GM19043 (cell line): ENCODE results near the gene GYPC.

Experiments
- ATAC-seq: cut with Tn5 transposase; IDR thresholded peaks from one replicate; pipeline ENCODE4 v1.9.1; 2021; ENCODE audit warnings: low read depth; ENCODE audit not compliant: unreplicated experiment

The GYPC gene

DNA sequence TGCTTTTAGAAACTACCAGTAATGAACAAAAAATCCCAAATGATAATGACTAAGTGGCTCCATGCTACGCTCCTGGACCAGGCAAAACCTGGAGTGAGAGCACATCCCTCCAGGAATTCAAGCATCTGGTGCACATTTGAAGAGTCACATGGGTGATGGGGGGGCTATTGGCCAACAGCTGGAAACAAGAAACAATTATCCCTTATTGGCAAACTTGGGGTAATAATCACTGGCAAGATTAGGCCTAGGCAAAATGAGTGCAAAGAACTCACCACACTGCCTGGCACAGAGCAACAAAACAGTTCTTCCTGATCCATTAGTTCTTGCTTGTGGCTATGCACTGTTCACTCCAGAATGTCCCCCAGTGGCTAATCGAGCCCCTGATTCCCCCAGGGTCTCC is 66.1 kb downstream of the GYPC start:
- ATAC-seq, result no peak

DNA sequence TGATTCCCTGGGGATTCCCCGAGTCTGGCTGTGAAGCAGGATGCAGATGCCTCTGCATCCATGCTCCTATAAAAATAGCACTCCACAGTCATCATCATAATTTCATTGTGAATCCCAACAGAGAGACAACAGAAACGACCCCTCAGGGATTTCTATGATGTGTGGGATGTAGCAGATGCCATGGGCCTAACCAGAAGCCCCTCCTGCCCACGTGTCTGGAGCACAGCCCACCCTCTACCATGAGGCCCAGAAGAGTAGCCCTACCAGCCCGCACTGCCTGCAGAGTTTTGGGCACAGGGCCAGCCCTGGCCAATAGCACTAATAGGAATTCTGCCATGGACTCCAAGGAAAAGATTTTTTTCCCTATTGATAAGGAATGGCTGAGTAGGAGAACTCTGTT is 66.6 kb downstream of the GYPC start:
- ATAC-seq, result no peak

DNA sequence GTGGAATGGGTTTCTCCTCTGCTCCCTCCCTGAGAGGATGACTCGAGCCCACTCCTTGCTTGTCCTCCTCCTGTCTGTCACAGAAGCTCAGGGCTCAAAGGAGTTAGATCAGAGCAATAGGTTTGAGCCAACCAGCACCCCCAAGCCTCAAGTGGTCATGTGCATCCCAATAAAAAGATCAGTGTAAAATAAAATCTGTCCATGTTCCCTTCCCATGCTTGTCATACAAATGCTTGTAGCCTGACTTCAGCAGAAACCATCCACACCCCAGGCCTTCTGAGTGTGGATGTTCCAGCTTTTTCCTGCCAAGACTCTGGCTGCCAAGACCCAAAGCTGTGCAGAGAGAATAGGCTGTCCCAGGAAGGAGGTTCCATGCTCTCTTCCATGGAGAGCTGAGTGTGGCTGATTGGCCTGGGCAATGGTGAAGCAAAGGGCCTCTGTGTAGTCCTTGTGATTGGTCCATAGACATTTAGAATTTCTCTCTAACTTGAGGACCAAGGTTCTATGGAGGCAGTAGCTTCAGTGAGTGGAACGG is 67.4 kb downstream of the GYPC start:
- ATAC-seq, result no peak

DNA sequence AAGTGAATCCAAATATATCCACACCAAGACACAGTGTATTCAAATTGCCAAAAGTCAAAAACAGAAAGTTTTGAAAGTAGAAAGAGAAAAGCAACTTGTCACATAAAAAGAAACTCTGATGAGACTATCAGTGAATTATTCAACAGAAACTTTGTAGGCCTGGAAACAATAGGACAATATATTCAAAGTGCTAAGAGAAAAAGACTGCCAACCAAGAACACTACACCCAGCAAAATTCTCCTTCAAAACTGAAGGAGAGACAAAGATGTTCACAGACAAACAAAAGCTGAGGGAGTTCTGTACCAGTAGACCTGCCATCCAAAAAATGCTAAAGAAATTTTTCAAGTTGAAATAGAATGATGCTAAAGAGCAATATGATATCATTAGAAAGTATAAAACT is 69.6 kb downstream of the GYPC start:
- ATAC-seq, result no peak

DNA sequence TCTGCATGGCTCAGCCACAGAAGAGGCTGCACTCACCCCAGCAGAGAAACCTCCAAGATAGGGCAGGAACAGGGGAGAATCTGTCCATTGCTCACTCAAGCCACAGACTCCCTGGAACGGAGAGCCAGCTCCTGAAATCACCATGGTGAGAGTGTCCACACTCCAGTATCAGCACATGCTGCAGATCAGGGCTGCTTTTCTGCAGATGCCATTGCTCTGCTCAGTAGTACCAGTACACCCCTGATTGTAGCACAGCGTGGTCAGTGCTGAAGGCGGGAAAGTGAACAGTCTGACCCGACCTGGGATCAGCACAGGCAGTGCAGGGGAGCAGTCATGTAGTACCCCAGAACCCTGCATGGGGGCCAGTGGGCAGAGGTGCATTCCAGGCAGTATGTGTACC is 73.9 kb downstream of the GYPC start:
- ATAC-seq, result no peak

DNA sequence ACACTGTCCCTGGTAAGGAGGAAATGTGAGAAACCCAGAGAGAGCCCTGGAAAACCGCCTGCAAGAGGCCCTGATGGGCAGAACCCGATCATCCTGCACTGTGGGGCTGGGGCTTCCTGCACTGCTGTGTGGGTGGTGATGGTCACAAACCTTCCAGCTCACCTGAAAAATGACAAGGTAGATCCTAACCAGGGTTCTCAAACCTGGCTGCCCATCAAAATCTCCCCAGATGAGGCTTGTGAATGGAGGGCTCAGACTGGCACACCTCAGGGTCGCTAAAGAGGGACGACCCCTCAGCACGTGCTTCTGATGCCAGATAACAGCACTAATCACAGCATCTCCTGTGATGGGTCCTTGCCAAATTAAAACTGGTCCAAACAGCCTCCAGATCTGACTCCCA is 74.7 kb downstream of the GYPC start:
- ATAC-seq, result no peak

DNA sequence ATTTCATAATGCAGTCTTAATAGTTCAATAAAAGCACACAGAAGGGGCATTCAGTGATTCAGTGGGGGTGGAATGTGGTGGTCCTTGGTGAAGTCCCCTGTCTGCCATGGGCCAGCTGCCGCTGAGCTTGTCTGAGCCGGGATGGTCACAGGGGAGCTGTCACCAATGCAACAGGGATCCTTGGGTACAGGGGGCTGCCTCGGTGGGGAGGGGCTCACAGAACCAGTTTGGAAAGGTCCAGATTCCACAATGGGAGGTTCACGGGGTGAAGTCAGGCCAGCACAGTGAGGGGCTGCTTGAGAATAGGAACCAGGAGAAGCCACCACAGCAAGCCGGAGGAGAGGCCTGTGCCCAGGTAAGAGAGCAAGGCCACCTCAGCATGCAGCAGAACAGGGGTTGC is 75.4 kb downstream of the GYPC start:
- ATAC-seq, result no peak

DNA sequence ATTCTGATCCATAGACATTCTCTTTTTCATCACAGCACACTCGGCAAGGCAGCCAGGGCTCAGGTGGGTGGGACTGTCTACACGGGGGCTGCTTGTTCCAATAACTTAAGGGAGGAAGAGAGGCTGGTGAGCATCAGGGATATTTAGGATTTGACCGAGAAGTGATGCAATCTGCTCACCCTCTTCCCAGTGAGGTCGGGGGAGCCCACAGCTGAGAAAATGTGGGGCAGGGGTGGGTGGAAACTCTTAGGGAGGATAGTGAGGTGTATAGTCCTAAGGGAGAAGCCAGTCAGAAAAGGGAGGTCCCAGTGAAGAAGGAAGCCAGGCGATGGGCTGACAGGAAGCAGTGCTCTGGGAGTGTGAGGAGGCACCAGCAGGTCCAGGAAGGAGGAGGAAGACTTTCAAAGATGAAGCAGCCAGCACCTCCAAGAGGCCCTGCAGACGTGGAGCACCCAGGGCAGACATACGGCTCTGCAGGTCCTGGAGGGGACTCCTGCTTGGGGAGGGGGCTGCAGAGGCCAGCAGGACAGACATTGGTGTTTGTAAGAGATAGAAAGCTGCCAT is 76.8 kb downstream of the GYPC start:
- ATAC-seq, result no peak

DNA sequence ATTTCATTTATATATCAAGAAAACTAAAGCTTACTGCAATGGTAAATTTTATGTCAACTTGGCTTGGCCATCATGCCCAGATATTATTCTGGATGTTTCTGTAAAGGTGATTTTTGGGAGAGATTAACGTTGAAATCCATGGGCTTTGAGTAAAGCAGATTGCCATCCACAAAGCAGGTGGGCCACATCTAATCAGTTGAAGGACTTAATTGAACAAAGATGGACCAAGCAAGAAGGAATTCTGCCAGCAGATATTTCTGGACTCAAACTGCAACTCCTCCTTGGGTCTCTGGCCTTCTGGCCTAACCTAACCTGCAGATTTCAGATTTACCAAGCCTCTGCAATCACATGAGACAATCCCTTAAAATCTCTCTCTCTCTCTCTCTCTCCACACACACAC is 77.8 kb downstream of the GYPC start:
- ATAC-seq, result no peak

DNA sequence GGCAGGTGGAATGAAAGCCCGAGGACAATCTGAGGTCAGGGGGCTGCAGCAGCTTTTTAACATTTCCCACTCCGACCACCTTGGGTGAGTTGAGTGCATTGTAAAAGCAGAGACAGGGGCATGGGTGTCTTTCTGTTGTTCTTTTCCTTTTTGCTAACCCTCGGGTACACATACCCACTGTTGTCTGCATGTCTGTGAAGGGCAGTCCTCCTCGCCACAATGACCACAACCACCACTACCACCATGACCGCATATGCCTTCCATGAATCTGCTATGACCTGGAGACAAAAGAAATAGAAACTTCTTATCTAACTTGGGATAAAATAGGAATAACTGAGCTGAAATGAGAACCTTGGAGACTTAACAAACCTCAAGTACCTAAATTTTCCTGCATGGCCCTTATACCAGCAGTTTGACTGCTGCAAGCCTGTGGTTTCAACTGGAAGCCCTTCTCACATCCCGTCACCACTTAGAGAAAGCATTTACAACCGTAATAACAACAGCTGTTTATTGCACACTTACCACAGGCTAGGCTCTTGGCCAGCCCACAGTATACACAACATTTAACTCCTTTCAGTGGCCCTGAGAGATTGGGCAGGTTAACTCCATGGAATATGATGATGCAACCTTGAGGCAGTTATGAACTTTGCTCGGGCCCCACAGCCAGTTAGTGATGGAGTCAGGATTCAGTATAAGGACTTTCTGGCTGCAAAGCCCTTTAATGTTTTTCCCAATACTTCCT is 80.3 kb downstream of the GYPC start:
- no peak for ATAC-seq

DNA sequence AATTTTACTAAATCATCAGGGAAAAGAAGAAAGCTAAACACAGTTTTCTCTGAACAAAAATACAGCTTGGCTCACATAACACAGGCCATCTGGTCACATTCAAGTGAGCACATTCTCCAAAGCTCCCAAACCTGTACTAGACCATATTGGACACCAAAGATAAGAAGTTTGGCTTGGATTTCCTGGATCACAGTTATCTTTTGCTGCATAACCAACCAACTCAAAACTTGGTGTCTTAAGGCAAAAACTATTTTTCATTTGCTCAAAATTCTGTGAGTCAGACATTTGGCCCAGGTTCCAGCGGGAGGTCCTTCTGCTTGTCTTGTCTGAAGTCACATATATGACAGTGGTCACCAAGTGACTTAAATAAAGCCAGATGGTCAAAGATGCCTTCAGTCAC is 83.2 kb downstream of the GYPC start:
- no peak for ATAC-seq

DNA sequence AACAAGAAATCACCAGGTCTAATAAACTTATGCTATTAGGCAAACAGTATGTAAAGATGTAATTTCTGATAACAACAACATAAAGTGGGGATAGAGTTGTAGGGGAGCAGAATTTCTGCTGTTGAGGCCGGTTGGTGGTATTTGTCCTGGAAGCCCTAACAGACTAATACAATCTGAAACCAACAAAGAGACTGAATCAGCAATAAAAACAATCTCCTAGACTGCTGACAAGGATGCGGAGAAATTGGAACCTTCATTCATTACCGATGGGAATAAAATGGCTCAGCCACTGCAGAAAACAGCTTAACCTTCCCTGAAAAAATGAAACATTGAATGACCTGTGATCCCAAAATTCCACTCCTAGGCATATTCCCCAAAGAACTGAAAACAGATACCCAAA is 88.7 kb downstream of the GYPC start:
- ATAC-seq, result no peak
